A204.1 (cell line): ENCODE measurements around the gene HOXC4.

ENCODE experiments used
- FAIRE-seq: peaks from 2 replicates; lab custom pipeline; 2012; peaks lifted over from hg19 to GRCh38; lab: Jason Lieb, UNC

Gene HOXC4

DNA sequence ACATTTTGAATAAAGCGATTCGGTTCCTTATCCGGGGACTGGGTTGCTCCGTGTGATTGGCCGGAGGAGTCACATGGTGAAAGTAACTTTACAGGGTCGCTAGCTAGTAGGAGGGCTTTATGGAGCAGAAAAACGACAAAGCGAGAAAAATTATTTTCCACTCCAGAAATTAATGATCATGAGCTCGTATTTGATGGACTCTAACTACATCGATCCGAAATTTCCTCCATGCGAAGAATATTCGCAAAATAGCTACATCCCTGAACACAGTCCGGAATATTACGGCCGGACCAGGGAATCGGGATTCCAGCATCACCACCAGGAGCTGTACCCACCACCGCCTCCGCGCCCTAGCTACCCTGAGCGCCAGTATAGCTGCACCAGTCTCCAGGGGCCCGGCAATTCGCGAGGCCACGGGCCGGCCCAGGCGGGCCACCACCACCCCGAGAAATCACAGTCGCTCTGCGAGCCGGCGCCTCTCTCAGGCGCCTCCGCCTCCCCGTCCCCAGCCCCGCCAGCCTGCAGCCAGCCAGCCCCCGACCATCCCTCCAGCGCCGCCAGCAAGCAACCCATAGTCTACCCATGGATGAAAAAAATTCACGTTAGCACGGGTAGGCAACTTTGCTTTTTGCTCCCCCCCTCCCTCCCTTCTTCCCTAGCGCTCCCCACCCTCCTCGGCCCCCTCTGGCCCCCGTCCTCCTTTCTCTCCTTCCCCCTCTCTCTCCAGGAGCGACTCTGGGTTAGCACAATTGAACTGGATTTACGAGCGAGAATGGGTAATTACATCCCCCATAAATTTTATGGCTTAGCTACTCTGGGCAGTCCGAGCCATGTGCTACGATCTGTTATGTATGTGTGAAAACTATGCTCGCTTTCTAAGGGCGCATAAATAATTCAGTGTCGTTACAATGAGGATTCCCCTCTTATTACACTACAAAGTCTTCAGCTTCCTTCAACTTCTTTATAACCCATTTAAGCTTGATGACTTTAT is at the start of gene HOXC4:
TSS of gene HOXC4 (plus strand) at position 85 of the 991 bp plus-strand sequence. CDS start at position 173, 88 bp downstream.
- peak; percentile 80 for FAIRE-seq

DNA sequence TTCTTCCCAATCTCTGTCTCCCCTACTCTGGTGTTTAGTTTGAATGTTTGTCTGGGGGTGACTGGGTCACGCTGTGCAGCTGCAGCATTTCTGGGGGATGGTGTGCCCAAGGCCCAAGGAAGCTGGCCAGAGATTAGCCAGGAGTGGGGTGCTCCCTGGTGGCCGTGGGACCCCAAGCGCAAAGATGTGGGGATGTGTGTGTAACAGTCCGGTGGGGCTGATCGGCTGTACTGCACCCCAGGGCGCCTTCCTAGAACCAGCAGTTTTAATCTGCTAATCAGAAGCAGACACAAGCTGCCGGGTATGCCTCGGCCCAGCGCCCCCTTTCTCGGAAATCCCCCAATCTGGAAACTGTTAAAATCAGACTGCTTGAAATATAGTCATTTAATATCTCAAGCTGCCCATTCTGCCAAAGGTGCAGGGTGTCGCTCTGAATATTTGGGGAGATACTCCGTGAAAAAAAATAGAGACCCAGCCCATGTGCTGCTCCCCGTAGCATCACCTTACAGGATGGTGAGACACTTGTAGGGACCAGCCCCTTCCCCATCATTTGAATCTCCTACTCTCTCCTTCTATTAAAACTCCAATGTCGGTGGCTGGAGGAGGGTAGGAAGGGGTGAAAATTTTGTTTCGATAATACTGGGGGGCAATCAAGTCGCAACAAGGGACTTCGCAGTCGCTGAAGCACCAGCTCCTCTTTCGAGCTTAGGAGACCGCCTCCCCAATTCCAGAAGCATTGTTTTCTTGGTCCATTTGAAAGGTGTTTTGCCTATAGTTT is 49.4 kb upstream of the HOXC4 start:
- no peak for FAIRE-seq

DNA sequence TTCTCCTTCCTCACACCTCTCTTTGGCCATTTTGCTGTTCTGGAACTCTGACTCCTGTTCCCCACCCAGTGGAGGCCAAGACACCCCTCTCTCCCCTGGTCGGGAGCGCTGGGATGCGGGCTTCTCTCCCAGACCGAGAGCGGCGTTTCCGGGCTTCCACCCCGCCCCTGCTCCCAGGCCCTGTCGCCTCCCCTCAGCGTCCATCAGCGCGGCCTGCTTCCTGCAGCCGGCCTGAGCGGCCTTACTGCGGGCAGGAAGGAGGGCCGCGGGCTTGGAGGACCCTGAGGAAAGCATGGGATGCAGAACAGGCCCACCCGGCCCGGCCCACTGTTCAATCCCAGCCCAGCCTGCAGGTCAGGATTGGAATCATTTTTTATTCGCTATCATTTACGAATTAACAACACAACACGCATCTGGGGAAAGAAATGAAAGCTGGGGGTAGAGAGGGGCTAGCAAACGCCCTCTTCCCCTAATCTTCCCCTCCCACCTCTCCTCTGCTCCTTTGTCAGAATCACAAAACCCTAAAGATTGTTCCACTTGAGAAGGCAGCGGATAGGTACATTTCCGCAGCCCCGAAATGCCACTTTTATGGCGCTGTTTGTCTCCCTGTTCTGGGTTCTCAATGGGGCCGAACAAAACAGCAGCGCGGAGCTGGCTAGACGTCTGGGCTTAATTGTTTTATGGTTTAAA is 48.6 kb upstream of the HOXC4 start:
- FAIRE-seq = no peak

DNA sequence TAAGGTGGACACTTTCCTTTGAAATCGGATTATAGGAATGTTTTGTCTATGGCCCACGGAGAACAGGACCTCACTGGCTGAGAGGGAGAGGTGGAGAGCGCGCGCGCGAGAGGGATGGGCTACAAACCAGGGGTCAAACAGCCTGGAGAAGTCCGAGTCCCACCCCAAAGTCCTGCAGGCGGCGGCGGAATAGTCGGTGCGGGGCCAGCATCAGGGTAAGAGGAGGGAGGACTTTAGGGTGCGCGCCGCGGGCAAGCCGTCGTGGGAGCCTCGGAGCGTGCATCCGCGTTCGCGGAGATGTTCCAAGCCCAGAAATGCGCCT is 48.1 kb upstream of the HOXC4 start:
- FAIRE-seq = no peak

DNA sequence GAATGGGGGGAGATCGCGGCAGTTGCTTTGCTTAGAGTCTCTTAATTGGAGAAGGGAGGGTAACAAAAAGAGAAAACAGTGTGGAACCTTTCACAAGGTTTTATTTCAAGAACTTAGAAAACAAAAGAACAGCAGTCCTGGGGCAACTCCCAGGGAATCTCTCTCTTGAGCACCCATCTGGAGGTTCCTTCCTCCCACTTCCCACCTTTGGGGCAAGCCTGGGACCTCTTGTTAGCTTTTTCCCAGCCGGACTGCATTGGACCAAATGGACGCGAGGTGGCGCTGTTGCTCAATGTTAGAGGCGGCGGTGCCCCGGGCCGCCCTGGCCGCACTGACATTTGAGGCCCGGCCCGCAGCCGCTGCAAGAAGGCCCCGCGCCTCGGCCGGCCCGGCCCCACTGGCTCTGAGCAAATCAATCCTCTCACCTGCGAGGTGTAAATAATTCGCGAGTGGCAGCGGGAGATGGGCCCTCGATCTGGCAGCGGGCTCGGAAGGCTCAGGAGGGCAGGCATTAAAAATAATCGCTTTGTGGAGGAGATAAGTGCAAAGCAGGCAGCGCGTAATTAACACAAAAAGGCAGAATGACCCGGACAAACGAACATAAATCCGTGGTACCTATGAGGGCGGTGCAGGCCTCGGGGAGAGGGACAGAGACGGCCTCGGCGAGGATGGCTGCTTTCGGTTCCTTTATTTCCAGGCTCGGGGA is 47.6 kb upstream of the HOXC4 start:
- no peak for FAIRE-seq

DNA sequence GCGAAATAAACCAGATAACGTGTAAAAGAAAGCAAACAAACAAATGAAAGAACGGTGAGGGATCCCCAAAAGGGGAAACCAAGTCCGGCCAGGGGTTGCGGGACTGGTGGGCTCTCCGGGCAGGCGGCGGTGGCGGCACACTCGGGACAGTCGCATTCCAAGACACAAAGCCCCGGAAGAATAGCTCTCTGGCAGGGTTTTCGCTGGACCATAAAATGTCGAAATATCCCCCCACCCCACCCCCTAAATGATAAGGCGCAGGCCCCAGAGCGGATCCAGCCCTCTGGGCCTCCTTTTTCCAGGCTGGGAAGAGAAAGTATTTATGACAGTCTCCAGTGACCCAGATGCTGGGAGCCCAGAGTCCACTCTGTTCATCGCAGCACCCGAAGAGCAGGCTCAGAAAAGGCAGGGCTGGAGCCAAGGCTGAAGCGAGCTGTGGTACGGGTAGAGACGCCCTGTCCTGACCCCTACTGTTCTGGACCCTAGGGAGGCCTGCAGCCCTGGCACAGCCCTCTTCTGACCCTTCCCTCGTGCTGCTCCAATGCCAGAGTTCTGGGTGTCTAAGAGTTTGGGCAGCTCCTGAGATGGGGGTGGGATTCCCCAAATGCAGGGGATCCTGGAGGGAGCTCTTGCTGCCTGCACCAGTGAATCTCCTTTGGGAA is 46.9 kb upstream of the HOXC4 start:
- FAIRE-seq = no peak

DNA sequence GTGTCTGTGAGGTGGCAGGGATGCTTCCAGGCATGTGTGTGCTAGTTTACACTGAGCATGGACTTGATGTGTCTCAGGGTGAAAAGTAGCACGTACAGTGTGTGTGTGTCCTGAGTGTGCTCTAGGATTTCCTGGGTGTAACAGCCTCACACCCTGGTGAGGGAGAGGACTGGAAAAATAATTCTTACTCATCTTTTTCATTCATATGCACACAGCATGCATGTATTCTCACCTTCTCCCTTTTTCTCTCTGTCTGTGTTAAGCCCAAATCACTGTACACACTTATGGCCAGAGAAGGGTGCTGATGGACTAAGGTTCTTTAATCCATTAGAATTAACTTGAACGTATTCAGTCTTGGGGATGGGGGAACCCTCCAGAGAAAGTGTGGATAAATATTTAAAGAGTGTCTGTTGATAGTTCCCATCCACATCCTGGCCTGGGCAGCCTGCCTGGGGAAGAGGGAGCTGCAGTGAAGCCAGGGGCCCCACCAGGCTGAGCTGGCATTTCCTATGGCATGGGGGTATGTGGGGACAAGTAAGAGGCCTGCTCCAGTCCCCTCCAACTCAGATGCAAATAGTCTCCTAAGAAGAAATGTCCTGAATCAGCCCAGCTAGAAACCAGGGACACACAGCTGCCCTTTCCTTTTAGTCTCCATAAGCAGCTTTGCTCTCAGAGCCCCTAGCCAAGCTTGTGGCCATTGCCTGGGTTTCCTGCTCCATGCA is 45.9 kb upstream of the HOXC4 start:
- no peak for FAIRE-seq

DNA sequence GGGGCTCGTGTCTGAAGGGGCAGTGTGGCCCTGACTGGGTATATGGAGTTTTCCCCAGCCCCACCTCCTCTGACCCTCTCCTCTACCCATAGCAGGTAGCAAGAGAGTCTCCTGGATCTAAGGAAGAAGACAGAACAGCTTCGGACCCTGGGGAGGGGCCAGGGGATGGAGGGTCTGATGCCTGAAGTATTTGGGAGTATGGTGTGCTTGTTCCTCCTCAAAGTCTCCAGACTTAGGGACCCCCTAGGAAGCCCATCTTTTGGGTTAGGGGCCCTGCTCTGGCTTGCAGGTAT is 45.4 kb upstream of the HOXC4 start:
- no peak for FAIRE-seq

DNA sequence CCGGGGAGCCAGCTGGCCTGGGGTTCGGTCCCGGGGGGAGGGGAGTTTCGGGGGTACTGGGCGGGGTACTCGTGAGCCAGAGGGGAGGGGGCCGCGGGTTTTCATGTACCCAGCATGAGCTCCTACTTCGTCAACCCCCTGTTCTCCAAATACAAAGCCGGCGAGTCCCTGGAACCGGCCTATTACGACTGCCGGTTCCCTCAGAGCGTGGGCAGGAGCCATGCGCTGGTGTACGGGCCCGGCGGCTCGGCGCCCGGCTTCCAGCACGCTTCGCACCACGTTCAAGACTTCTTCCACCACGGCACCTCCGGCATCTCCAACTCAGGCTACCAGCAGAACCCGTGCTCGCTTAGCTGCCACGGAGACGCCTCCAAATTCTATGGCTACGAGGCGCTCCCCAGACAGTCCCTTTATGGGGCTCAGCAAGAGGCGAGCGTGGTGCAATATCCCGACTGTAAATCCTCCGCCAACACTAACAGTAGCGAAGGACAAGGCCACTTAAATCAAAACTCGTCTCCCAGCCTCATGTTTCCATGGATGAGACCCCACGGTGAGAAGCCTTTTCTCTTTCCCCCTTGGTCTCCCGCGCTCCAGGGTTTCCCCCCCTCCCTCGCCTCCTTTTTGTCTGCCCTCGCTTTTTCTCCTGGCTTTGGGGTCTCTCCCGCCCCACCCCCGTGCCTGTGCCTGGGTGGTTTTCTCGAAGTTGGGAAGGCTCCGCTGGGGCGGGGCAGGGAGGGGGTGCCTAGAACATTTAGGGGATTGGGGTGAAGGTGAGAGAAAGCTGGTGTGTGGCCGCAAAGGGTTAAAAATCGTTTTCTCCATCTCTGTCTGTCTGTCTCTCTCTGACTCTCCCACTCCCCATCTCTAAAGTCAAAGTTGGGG is 44.2 kb upstream of the HOXC4 start:
- FAIRE-seq = no peak

DNA sequence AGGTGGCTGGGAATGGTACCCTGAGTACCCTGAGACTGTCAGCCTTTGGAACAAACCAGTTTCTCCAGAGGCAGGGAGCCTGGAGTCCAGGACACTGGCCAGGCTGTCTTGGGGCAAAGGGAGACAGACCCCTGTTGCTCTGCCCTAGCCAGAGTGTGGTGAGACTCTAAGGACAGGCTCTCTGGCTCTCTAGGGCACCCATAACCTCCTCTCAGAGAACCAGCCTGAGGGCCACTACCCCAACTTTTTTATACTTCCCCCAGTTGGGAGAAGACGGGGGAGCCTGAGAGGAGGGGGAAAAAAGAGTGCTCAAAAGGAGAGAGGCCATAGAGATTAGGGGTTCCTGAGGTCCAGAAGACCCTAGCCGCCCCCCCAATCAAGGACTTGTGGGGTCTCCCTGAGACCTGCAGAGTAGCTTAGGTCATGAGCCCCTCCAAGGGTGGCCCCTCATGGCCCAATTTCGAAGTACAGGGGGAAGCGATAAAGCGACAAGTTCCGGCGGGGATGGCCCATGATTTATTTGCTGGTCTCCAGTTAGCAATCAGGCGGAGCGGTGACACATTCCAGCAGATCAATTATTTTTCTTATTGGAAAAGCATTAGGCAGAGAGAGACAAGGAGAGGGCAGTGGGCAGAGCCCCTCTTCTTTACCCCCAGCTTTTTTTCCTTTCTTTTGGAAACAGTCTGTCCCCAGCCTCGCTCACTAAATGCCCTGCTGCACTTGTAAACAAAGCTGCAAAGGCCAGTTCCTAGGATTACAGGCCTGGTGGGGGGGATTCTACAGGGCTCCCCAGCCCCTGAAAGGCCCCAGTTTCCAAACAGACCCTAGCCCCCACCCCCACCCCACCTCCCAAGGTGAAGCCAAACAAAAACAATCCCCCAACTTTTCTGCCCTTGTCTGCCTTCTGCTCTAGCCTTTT is 43.3 kb upstream of the HOXC4 start:
- FAIRE-seq = no peak

DNA sequence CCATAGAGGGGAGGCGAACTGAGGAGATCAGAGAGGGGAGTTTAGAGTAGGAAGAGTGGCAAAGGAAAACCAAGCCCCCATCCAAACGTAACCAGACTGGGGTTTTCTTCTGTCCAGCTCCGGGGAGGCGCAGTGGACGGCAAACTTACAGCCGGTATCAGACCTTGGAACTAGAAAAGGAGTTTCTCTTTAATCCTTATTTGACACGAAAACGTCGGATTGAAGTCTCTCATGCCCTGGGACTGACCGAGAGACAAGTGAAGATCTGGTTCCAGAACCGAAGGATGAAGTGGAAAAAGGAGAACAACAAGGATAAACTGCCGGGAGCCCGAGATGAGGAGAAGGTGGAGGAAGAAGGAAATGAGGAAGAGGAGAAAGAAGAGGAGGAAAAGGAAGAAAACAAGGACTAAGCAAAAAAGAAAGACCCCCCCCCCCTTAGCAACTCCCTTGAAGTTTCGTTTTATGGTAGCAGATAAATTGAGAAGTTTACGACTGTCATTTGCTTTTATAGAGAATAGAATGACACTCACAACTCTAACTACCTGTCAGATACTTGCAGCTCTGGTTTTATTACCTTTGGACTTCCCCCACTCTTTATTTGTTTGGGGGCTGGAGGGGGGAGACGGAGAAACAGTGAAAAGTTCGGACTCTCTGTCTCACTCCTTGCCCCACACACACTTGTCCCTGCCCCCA is 42.5 kb upstream of the HOXC4 start:
- no peak for FAIRE-seq

DNA sequence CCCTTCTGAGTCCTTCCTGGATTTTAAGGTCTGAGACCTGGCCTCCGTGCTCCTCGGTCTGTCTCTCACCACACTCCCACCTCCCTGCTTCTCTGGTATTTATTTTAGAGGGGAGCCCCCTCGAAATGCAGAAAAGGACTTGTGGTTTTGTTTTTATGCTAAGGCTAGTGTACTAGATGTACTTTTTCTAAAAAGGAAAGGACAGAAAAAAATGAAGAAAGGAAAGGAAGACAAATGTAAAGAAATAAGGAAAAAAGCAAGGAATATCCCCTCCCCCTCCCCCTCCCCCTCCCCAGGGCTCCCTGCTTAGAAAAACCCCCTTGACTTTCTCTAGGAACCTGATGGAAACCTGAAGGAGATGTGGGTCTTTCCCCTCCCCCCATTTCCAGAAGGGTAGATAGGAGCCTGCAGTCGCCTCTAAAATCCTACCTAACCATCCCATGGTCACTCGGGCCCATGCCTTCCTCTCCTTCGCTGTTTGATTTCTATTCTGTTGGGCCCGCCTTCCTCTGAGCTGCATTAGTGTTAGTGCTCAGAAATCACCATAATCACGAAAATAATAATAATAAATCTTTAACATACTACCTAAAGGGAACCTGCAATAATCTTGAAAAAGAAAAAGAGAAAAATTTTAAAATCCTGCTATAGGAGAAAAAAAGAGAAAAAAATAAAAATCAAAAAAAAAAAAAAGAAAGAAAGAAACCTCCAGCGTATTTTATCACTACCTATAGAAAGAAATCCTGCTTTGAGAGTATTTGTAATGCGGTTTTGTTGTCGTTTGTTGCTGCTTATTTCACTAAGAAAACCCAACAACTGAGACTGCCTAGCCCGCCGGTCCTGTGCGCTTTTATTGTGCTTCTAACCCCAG is 41.7 kb upstream of the HOXC4 start:
- FAIRE-seq = no peak

DNA sequence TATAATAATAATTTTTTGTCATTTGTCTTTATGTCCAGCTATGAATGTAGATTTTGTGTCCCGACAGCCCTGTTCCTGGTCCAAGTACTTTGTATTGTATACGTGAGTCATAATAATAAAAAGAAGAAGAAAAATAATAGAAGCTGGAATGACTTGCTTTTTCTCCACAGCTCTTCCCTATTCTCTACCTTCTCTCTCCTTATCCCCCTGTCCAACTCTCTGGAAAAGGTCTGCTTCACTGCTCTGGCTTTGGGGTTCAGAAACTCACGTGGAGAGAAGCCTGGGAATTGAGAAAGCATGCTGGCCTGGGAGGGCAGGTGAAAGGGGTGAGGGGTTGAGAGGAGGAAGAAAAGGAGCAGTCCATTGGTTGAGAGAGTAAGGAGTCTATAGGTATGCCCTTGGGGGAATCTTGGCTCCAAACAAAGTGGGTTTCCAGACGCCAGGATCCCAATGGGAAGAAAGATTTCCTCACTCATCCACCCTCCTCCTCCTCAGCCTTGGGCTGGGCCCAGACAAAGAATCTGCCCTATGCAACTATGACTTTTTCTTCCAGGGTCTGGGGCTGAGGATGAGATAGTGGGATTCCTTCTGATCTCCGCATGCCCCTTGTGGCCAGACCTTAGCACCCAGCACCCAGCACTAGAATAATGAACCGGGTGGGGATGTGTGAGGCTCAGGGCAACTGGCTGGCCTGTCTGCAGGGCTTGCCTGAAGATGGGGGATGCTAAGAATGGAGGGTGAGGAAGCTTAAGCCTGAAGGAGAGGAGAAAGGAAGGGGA is 40.8 kb upstream of the HOXC4 start:
- FAIRE-seq = no peak

DNA sequence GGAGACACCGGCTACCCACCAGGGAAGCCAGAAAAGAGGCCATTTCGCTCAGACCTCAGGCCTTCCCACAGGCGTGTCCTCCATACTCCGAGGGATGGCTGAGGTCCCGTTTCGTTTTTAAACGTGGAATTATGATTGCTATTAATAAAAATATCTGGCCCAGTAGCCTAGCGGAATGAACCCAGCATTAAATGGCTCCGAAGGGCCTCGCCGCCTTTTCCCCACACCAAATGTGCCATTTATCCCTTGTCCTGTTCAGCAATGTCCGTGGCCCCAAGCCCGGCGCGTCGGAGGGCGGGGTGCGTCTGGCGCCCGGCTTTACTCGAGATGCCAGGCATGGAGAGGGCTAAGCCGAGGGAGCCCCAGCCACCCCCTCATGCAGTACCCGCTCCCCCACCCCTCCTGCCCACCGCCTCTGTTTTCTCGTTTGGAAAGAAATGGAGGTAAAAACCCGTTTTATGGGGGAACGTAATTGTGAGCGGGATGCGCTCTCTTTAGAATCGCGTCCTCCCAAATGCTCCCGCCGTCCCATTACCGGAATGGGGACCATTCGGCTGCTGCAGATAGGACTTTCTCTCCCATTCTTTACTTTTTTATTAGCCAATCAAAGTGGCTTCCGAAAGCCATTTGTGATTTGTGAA is 39.1 kb upstream of the HOXC4 start:
- no peak for FAIRE-seq

DNA sequence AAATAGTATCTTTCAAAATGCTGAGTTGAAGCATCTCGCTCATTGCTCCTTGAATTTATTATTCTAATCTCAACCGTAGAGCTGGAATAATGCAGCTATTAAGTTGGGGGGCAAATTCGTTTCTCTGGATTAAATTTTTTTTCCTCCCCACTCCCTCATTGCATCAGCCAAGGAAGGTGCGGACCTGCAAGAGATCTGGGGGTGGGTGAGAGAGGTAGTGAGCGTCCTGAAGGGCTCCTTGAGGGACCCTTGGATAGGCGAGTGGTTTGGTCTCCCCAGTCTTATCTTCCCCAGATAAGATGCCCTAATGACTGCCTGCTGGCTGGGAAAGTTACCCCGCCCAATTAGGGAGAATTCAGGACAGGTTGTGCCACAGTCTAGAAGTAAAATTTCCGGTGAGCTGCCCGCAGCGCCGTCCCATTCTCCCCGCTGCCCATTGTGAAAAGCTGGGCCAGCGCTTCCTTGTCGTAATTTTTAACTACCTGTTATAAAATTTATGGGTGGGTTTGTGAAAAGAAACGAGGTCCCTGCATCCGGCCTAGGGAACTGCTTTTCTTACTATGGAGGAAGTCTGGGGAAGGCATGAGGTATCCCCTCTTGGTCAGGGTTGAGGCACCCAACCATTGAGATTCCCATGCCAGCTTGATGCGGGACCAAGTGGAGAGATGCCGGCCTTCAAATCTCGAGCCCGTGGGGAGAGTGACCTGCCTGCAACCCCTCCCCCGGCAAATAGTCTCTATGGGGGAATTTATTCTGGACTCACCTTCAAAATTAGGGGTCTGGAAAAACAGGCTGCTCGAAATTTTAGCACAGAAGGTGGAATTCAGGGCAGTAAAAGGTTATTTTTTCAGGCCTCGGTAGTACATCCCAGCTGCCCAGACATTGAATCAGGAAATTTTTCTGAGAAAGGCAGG is 38.4 kb upstream of the HOXC4 start:
- FAIRE-seq = no peak
